Activated effector memory CD4-positive, alpha-beta T cell treated with anti-CD3 and anti-CD28 coated beads, Interleukin-2, amount 50 U/mL, for 16 hours (primary cell): Measurements from ENCODE around the gene NACA2.
"Not testable (repeated sequence)": the region's sequence is repeated elsewhere in the genome, so short reads cannot be mapped to it uniquely, and the experiment has no call there.

Experiments used
- DNase-seq: peaks from one replicate; pipeline ENCODE4 v3.0.0-alpha.2; 2020

The NACA2 gene

GRCh38 chr17:61575352-61575975 is 15.6 kb downstream of the NACA2 start:
- no peak for DNase-seq

DNA sequence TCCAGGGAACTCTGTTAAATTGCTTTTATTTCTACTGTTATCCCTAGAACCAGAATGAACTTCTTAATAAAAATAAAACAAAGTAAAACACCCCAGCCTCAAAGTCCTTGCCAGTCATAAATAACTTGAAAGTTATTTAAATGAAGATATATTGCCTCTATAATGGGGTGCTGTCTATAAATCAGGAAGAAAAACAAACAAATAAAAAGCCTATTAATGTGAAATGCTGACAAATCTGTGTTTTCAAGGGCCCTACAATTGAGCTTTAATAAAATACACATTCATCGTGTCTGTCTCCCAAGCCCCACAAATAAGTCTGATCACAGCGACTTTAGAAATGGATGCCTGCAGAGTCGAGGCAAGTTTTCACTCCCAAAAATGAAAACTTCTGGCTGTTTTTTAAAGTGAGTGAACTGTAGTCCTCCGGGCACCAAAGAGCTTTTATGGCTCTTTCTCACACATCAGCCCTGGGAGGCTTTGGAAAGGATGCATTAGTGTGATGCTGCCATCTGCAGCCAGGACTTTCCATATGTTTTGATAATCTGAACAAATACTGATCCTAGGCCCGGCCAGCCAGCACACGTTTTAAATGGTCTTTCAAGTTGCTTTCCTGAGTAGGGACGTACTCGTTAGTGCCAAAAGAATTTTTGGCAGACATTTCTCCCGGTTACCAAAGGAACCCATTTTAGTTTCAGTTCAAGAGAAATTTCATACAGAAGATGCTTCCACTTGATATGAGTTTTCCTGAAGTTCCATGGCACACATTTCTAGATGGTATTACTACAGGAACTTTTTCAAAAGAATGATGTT is 16.3 kb downstream of the NACA2 start:
- no peak for DNase-seq

DNA sequence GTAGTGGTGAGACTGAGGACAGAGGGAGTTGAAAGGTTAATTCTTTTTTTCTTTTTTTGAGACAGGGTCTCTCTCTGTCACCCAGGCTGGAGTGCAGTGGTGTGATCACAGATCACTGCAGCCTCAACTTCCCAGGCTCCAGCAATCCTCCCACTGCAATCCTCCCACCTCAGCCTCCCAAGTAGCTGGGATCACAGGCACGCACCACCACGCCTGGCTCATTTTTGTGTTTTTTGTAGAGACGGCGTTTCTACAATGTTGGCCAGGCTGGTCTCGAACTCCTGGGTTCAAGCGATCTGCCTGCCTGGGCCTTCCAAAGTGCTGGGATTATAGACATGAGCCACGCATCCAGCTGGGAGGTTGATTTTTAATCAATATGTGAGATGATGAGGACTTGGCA is 18.5 kb downstream of the NACA2 start:
- DNase-seq, result not testable (repeated sequence)

DNA sequence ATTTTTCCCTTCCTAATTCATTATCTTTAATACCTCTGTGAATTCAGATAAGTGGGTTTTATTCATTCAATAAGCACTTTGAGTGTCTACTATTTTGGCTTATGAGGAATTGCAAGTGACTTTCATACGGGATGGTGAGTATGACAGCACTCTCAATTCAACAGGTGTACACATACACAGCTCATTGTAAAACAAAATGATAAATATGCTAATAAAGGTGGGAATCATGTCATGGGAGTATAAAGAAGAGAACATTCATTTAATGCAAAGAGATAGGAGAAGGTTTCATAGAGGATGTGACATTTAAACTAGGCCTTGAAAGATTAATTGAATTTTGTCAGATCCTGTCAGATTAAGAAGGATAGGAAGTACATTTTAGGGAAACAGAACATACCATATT is 19.4 kb downstream of the NACA2 start:
- DNase-seq, result no peak

GRCh38 chr17:61570118-61570517 is 20.9 kb downstream of the NACA2 start:
- no peak for DNase-seq

- not testable (repeated sequence) for DNase-seq
Observed at GRCh38 chr17:61569525-61569924, 21.5 kb downstream of the NACA2 start.

DNA sequence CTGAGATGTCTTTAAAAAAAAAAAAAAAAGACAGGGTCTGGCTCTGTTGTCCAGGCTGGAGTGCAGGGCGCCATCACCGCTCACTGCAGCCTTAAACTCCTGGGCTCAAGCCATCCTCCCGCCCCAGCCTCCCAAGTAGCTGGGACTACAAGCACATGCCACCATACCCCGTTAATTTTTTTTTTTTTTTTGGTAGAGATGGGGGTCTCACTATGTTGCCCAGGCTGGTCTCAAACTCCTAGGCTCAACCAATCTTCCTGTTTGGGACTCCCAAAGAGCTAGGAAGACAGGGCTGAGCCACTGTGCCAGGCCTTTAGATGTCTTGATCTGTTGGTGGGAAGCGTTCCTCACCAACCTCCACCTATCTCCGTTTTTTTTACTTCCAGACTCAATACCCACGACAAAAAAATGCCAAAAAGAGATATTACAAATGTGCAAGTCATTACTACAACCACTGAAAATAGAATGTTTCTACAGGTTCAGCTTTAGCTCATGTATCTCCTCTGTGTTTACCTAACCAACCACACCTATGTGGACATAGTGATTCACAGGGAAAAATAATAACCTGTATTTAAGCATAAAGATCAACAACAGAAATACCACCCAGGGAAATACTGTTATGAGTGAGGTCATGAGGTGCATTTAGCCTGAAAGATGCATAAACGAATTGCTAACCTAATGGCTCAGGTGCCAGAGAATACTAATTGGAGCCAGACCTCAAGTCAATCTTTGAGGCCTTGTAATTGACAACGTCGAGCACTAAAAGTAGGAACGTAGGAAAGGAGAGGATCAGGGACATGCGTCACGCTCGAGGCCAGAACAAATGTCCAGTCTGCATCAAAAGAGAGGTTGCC is 22.6 kb downstream of the NACA2 start:
- no peak for DNase-seq

DNA sequence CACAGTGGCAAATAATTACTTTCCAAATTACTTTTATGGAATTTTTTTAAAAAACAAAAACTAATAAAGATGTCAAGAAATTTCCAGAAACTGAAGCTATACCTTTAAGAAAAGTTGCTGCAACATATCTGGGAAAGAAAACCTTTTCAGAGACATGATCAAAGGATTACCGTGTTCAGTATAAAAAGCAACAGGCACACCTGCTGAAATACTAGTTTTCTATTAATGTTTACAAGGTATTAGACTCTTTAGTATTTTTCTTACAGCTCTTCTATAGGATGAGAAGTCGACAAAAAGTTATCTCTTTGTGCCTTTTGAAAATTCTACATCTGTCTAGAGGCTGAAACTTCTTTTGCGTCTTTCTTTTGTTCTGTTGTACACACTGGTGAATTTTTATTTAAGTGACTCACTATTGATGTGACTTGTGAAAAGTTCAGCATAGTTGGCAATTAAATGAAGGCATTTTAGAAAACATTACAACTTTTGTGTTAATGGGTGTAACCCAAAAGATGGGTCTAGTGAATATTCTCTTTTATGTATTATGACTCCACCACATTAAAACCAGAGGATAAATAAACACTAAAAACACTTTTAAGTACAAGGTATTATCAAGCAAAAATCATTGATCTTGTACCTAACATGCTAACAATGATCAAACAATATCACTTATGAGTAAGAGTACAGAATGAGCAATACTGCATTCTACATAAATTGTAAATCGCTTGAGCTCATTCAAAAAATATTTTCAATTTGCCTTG is 23.8 kb downstream of the NACA2 start:
- DNase-seq, result no peak

- not testable (repeated sequence) for DNase-seq
Observed at GRCh38 chr17:61566448-61566847, 24.6 kb downstream of the NACA2 start.

DNA sequence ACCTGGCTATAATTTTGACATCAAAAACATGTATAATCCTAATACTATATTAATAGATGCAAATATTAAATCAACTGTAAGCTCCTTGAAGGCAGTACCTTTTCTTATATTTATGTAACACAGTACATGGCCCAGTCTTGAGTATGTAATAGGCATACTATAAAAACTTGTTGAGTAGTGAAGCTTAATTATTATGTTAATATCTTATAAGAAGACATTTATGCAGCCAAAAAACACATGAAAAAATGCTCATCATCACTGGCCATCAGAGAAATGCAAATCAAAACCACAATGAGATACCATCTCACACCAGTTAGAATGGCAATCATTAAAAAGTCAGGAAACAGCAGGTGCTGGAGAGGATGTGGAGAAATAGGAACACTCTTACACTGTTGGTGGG is 25.2 kb downstream of the NACA2 start:
- not testable (repeated sequence) for DNase-seq

- DNase-seq, result no peak
Observed at GRCh38 chr17:61565213-61565612, 25.8 kb downstream of the NACA2 start.

DNA sequence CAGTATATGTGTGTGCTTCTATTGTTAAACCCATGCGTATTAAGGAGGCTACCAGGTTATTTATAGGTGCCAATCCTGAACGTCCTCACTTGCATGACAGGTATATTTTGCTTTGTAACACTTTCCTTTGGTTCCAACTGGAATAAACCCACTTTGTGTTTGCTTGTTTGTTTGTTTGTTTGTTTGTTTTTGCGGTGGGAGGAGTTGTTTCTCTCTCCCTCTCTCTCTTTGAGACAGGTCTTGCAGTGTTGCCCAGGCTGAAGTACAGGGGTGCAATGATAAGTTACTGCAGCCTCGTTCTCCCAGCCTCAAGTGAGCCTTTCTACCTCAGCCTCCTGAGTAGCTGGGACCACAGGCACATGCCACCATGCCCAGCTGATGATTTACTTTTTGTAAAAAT is 28.7 kb downstream of the NACA2 start:
- no peak for DNase-seq

DNA sequence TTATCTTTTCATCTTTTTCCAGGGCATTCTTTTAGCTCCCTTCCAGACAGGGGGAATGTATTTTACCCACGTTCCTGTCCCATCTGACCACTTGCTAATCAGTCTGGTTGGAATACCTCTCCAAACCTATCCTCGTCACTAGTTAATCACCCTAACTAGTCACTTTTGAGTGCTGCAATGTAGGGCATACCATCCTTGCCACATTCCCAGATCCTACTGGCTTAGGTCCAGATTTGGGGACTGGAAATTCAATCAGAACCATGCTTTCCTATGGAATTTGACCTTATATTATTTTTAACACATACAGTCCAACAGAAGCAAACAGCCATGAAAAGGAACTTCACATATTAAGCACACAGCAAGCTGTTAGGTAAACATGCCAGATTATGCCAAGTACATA is 29.7 kb downstream of the NACA2 start:
- no peak for DNase-seq

GRCh38 chr17:61560071-61560470 is 30.9 kb downstream of the NACA2 start:
- no peak for DNase-seq

- no peak for DNase-seq
Observed at GRCh38 chr17:61556224-61557188, 34.5 kb downstream of the NACA2 start.

DNA sequence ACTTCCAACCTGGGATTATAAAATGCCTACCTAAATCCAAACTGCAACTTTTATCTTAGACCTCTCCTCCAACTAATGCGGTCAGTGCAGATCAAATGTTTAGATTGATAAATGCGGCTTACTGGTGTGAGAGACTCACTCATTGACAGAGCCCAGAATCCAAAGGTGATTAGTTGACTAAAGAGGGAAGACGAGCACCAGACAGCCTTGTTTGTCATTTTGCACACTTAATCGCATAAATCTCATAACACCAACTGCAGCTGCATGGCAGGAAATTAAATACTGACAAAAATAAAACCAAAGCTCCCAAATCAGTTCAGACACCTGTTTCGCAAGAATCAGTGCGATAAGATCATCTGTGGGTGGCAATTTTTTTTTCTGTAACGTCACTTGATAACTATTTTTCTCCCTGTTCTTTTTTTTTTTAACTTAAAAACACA is 35.9 kb downstream of the NACA2 start:
- no peak for DNase-seq

DNA sequence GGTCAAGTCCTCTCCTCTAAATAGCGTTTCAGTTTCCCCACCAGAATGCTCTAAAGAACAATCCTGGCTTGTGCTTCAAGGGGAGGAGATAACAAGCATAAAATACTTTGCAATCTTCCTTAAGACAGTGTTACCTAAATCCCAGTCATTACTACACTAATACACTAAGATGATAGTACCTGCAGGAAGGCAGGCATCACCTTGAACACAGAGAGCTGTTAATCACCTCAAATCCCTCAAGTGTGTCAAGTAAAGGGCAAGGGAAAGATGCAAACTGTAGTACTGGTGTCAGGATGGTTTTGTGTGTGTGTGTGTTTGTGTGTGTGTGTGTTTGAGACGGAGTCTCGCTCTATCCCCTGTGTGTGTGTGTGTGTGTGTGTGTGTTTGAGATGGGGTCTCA is 36.8 kb downstream of the NACA2 start:
- DNase-seq, result no peak

GRCh38 chr17:61552560-61552959 is 38.5 kb downstream of the NACA2 start:
- DNase-seq, result not testable (repeated sequence)

DNA sequence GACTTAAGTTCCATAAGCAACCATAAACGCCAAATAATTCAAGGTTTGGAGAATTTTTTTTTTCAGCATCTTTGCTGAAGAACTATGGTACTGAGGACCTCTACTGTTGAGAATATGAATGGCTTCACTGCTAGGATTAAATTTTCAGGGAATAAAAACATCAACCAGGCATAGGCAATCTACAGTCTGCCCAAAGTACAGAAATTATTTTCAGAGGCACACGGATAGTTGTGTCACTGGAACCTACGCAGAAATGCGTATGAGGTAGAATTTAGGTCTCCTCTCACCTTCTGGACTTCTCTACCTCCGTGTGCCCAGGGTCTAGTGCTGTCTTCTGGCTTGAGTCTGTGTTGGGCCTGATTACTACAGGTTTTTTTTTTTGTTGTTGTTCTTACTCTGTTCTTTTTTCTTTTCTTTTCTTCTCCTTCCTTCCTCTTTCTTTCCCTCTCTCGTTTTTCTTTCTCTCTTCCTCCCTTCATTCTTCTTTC is 39.7 kb downstream of the NACA2 start:
- DNase-seq, result no peak

DNA sequence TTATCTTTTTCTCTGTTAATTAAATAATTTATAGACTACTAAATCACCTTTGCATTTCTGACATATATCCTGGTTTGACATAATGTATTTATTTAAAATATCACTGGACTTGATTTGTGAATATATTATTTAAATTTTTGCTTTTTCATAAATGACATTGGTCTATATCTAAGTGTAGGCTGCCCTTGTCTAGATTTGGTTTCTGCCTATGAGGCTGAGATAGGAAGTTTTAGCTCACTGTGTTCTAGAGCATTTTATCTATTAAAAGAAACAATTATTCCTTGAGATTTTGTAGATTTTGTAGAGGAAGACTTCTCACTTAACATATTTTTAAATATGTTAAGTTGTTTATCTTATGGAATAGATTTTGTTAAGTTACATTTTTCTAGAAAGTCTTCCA is 43.9 kb downstream of the NACA2 start:
- no peak for DNase-seq

- DNase-seq, result no peak
Observed at GRCh38 chr17:61545335-61545938, 45.6 kb downstream of the NACA2 start.
